ENCODE data around the gene ITPR1.
"Not testable (repeated sequence)": the region's sequence is repeated elsewhere in the genome, so short reads cannot be mapped to it uniquely, and the experiment has no call there.

ITPR1 gene

DNA sequence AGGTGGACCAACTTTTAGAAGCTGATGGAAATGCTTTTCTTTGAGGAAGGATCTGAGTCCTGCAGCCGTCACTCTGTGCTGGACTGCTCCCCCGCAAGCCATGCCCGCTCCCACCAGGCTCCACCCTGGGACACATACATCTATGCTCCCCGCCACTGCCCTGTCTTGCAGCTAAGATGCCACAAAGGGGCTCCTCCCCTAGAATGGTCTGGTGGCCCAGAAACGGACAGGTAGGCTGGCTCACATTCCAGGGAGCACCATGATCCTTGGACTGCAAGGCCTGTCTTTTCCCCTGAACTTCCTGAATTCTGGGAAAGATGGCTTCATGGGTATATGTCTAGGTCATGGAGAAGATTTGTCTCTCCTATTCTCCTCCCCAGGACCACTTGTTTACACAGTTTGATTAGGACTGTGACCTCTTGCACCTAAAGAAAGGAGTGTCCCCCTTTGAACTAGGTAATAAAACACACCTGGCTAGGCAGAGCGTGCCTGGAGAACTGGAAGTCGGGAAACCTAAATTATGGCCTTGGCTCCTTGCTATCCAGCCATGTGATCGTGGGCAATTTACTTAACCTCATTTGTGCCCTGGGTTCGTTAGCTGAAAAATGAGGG lies 265.2 kb downstream of the ITPR1 start:
- Histone ChIP-seq H3K4me1 (ENCODE audit: control insufficient read depth, insufficient read depth, low read length, poor library complexity, severe bottlenecking) (no peaks in the 10 kb centered on the region), H3K27ac (ENCODE audit: insufficient read depth, low read length, poor library complexity, severe bottlenecking) (no peak overlapping the region), H3K4me3 (ENCODE audit: insufficient read depth, low read depth, low read length, poor library complexity, severe bottlenecking) (no peak overlapping the region), H3K36me3 (ENCODE audit: control insufficient read depth, insufficient read depth, low read length) (no peaks in the 10 kb centered on the region), H3K9me3 (ENCODE audit: control insufficient read depth, low read length) (no peaks in the 10 kb centered on the region), H3K27me3 (replicated peaks; ENCODE audit: control insufficient read depth, insufficient read depth, low read length, poor library complexity, severe bottlenecking) (no peaks in the 10 kb centered on the region)
- DNase-seq = no peak

- Histone ChIP-seq H3K27ac (ENCODE audit: insufficient read depth, low read length, poor library complexity, severe bottlenecking) (no peak overlapping the region), H3K4me3 (ENCODE audit: insufficient read depth, low read depth, low read length, poor library complexity, severe bottlenecking) (no peak overlapping the region), H3K4me1 (ENCODE audit: control insufficient read depth, insufficient read depth, low read length, poor library complexity, severe bottlenecking) (no peaks in the 10 kb centered on the region), H3K27me3 (replicated peaks; ENCODE audit: control insufficient read depth, insufficient read depth, low read length, poor library complexity, severe bottlenecking) (no peaks in the 10 kb centered on the region), H3K36me3 (ENCODE audit: control insufficient read depth, insufficient read depth, low read length) (no peaks in the 10 kb centered on the region), H3K9me3 (ENCODE audit: control insufficient read depth, low read length) (no peaks in the 10 kb centered on the region)
- DNase-seq = no peak
These were observed 266.0 kb downstream of the ITPR1 start for GRCh38 chr3:4758957-4759656.

GRCh38 chr3:4759689-4760312 lies 266.7 kb downstream of the ITPR1 start:
- DNase-seq = no peak
- Histone ChIP-seq H3K27ac (ENCODE audit: insufficient read depth, low read length, poor library complexity, severe bottlenecking) (no peak overlapping the region), H3K4me1 (ENCODE audit: control insufficient read depth, insufficient read depth, low read length, poor library complexity, severe bottlenecking) (no peaks in the 10 kb centered on the region), H3K9me3 (ENCODE audit: control insufficient read depth, low read length) (no peaks in the 10 kb centered on the region), H3K27me3 (replicated peaks; ENCODE audit: control insufficient read depth, insufficient read depth, low read length, poor library complexity, severe bottlenecking) (no peaks in the 10 kb centered on the region), H3K4me3 (ENCODE audit: insufficient read depth, low read depth, low read length, poor library complexity, severe bottlenecking) (no peak overlapping the region), H3K36me3 (ENCODE audit: control insufficient read depth, insufficient read depth, low read length) (no peaks in the 10 kb centered on the region)

GRCh38 chr3:4761759-4762158 lies 268.6 kb downstream of the ITPR1 start:
- H3K4me1 ChIP-seq (ENCODE audit: control insufficient read depth, insufficient read depth, low read length, poor library complexity, severe bottlenecking) = no peaks in the 10 kb centered on the region
- no peaks in the 10 kb centered on the region for H3K27me3 ChIP-seq (replicated peaks; ENCODE audit: control insufficient read depth, insufficient read depth, low read length, poor library complexity, severe bottlenecking)
- H3K27ac ChIP-seq (ENCODE audit: insufficient read depth, low read length, poor library complexity, severe bottlenecking) = no peak overlapping the region
- no peak for DNase-seq
- peaks cover 7% of the 10 kb centered on the region for H3K36me3 ChIP-seq (ENCODE audit: control insufficient read depth, insufficient read depth, low read length)
- H3K4me3 ChIP-seq (ENCODE audit: insufficient read depth, low read depth, low read length, poor library complexity, severe bottlenecking) = no peak overlapping the region
- no peaks in the 10 kb centered on the region for H3K9me3 ChIP-seq (ENCODE audit: control insufficient read depth, low read length)

DNA sequence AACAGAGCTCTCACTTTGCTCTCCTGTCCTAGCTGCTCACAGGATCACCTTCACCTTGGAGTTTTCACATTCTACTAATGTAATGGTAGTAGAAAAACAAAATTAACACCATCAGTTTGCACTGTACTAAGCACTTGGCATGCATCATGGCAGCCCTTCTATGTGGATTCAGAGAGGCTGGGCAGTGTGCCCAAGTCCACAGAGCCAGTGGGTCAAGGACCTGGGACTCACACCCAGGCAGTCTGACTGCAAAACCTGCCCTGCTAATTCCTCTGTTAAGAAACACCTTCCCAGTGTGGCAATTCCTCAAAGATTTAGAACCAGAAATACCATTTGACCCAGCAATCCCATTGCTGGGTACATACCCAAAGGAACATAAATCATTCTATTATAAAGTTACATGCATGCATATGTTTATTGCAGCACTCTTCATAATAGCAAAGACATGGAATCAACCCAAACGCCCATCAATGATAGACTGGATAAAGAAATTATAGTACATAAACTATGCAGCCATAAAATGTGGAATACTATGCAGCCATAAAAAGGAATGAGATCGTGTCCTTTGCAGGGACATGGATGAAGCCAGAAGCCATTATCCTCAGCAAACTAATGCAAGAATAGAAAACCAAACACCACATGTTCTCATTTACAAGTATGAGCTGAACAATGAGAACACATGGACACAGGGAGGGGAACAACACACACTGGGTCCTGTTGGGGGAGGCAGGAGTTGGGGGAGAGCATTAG lies 269.5 kb downstream of the ITPR1 start:
- DNase-seq; H3K4me3 ChIP-seq (ENCODE audit: insufficient read depth, low read depth, low read length, poor library complexity, severe bottlenecking); H3K4me1 ChIP-seq (ENCODE audit: control insufficient read depth, insufficient read depth, low read length, poor library complexity, severe bottlenecking); H3K36me3 ChIP-seq (ENCODE audit: control insufficient read depth, insufficient read depth, low read length); H3K9me3 ChIP-seq (ENCODE audit: control insufficient read depth, low read length); H3K27ac ChIP-seq (ENCODE audit: insufficient read depth, low read length, poor library complexity, severe bottlenecking); H3K27me3 ChIP-seq (replicated peaks; ENCODE audit: control insufficient read depth, insufficient read depth, low read length, poor library complexity, severe bottlenecking): not testable (repeated sequence)

DNA sequence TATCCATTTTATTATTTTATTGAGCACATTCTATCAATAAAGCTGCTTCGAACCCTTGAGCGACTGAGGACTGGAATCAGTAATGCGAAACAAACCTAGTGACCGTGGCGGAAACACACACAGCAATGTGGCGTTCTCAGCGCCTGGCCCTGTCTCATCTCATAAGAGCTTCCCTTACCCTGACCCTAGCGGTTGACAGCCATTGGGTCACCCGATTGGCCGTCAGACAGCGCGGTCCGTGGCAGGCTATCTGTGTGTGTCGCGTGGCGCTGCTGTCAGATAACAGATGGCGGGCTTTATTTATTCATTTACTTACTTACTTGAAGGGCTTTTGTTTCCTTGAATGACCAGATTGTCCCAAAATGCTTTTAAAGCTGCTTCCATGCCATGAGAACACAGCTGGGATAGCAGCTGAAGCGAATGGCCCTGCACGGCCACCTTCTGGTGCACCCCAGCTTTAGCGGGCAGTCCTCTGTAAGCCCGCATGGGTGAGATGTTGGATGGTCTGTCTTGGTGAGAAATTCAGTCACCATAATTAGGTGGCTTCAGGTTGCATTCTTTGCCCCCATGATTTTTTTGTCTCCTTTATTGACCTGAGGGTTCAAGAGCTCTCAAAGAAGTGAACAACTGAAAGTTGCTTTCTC lies 270.6 kb downstream of the ITPR1 start:
- no peaks in the 10 kb centered on the region for H3K9me3 ChIP-seq (ENCODE audit: control insufficient read depth, low read length)
- no peaks in the 10 kb centered on the region for H3K4me1 ChIP-seq (ENCODE audit: control insufficient read depth, insufficient read depth, low read length, poor library complexity, severe bottlenecking)
- H3K4me3 ChIP-seq (ENCODE audit: insufficient read depth, low read depth, low read length, poor library complexity, severe bottlenecking) = no peak overlapping the region
- no peak overlapping the region for H3K27ac ChIP-seq (ENCODE audit: insufficient read depth, low read length, poor library complexity, severe bottlenecking)
- no peak for DNase-seq
- H3K36me3 ChIP-seq (ENCODE audit: control insufficient read depth, insufficient read depth, low read length) = peaks cover 9% of the 10 kb centered on the region
- no peaks in the 10 kb centered on the region for H3K27me3 ChIP-seq (replicated peaks; ENCODE audit: control insufficient read depth, insufficient read depth, low read length, poor library complexity, severe bottlenecking)

GRCh38 chr3:4765212-4765611 lies 272.1 kb downstream of the ITPR1 start:
- Histone ChIP-seq H3K4me3 (ENCODE audit: insufficient read depth, low read depth, low read length, poor library complexity, severe bottlenecking) (no peak overlapping the region), H3K36me3 (ENCODE audit: control insufficient read depth, insufficient read depth, low read length) (peaks cover 9% of the 10 kb centered on the region), H3K27ac (ENCODE audit: insufficient read depth, low read length, poor library complexity, severe bottlenecking) (no peak overlapping the region), H3K9me3 (ENCODE audit: control insufficient read depth, low read length) (no peaks in the 10 kb centered on the region), H3K4me1 (ENCODE audit: control insufficient read depth, insufficient read depth, low read length, poor library complexity, severe bottlenecking) (no peaks in the 10 kb centered on the region), H3K27me3 (replicated peaks; ENCODE audit: control insufficient read depth, insufficient read depth, low read length, poor library complexity, severe bottlenecking) (no peaks in the 10 kb centered on the region)
- DNase-seq = no peak

GRCh38 chr3:4766263-4766662 lies 273.1 kb downstream of the ITPR1 start:
- no peaks in the 10 kb centered on the region for H3K4me1 ChIP-seq (ENCODE audit: control insufficient read depth, insufficient read depth, low read length, poor library complexity, severe bottlenecking)
- H3K36me3 ChIP-seq (ENCODE audit: control insufficient read depth, insufficient read depth, low read length) = peaks cover 9% of the 10 kb centered on the region
- DNase-seq = no peak
- H3K9me3 ChIP-seq (ENCODE audit: control insufficient read depth, low read length) = no peaks in the 10 kb centered on the region
- no peak overlapping the region for H3K4me3 ChIP-seq (ENCODE audit: insufficient read depth, low read depth, low read length, poor library complexity, severe bottlenecking)
- H3K27ac ChIP-seq (ENCODE audit: insufficient read depth, low read length, poor library complexity, severe bottlenecking) = no peak overlapping the region
- no peaks in the 10 kb centered on the region for H3K27me3 ChIP-seq (replicated peaks; ENCODE audit: control insufficient read depth, insufficient read depth, low read length, poor library complexity, severe bottlenecking)

DNA sequence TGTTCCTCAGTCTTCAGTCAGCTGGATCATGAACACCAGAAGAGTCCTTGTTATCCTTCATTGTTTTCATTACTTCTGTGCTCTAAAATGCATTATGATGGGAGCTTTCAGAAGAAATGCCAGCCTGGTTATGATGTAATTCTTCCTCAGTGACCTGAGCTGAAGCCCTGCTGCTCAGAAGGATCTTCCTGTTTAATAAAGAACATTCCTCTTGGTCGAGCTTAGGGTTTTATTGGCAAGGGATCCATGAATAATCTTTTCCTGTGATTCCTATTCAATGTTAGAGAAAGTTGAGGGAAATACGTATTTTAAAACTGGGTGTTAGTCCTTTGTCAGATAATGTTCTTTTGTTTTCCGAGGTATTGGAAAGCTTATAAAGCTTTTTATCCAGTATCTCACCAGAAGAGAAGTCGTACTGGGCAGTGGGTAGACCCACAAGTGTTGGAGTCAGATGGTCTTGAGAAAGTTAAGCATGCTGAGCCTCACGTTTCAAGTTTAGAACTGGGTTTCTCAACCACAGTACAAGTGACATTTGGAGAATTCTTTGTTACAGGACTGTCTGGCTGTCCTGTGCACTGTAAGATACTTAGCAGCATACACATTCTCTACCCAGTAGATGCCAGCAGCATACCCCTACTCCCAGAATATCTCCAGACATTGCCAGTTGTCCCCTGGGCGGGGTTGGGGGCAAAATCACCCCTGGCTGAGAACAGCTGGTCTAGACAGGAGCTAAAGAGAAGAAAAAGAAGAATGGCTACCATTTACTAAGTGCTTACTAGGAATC lies 273.8 kb downstream of the ITPR1 start:
- H3K4me1 ChIP-seq (ENCODE audit: control insufficient read depth, insufficient read depth, low read length, poor library complexity, severe bottlenecking) = no peaks in the 10 kb centered on the region
- H3K9me3 ChIP-seq (ENCODE audit: control insufficient read depth, low read length) = no peaks in the 10 kb centered on the region
- no peak overlapping the region for H3K27ac ChIP-seq (ENCODE audit: insufficient read depth, low read length, poor library complexity, severe bottlenecking)
- DNase-seq = no peak
- peaks cover 9% of the 10 kb centered on the region for H3K36me3 ChIP-seq (ENCODE audit: control insufficient read depth, insufficient read depth, low read length)
- H3K4me3 ChIP-seq (ENCODE audit: insufficient read depth, low read depth, low read length, poor library complexity, severe bottlenecking) = no peak overlapping the region
- H3K27me3 ChIP-seq (replicated peaks; ENCODE audit: control insufficient read depth, insufficient read depth, low read length, poor library complexity, severe bottlenecking) = no peaks in the 10 kb centered on the region

All from effector memory CD4-positive, alpha-beta T cell (primary cell).